ENCODE measurements around the gene TESMIN.

The TESMIN gene

DNA sequence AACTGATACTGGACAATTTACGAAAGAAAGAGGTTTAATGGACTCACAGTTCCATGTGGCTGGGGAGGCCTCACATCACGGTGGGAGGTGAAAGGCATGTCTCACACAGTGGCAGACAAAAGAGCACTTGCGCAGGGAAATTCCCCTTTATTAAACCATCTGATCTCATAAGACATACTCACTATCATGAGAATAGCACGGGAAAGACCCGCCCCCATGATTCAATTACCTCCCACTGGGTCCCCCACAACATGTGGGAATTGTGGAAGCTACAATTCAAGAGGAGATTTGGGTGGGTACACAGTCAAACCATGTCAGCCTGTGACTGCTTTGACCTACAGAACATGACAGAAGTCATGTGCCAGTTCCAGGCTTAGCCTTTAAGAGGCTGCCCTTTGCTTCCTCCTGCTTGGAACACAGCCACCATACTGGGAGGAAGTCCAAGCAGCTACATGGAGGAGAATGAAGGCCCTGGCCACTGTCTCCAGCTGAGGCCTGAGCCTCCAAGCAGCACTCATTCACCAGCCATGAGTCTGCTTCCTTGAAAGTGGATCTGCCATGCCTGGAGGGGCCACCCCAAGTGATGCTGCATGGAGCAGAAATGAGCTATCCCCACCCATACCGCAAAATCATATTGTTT, 77.9 kb downstream of the TESMIN start:
- TF ChIP-seq, protein P1, sequence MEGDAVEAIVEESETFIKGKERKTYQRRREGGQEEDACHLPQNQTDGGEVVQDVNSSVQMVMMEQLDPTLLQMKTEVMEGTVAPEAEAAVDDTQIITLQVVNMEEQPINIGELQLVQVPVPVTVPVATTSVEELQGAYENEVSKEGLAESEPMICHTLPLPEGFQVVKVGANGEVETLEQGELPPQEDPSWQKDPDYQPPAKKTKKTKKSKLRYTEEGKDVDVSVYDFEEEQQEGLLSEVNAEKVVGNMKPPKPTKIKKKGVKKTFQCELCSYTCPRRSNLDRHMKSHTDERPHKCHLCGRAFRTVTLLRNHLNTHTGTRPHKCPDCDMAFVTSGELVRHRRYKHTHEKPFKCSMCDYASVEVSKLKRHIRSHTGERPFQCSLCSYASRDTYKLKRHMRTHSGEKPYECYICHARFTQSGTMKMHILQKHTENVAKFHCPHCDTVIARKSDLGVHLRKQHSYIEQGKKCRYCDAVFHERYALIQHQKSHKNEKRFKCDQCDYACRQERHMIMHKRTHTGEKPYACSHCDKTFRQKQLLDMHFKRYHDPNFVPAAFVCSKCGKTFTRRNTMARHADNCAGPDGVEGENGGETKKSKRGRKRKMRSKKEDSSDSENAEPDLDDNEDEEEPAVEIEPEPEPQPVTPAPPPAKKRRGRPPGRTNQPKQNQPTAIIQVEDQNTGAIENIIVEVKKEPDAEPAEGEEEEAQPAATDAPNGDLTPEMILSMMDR (conservative IDR thresholded peaks at IDR 0.05), result no peak
- H3K27ac ChIP-seq, result no peak overlapping the region

DNA sequence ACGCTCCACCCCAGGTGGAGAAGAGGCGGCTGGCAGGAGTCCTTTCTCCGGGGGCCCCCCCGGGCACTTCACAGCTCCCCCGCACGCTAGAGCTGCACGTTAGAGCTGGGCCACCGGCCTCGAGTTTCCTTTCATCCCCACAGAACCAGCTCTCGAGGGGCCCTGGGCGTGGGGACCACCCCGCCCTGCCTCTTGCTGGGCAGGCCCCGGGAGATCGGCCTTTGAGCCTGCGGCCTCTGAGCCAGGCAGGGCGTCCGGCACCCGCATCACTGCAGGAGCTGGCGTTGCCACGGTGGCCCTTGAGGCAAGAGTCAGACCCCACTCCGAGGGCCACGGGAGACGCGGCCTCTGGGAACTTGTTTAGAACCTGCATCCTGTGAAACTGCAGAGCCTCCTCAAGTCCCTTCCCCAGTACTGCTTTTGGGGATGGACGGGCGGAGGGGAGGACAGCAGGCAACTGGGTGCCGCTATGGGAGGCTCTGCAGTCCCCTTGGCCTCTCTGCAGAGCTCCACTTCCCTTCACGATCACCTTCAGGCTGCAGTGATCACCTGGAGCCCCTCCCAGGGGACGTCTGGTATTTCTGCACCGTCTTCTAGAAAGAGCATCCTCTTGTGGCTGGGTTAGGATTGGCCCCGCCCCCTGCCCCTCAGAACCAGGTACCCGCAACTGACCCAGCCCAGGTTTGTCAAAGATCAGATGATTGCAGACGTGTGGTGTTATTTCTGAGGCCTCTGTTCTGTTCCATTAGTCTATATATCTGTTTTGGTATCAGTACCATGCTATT, 80.9 kb downstream of the TESMIN start:
- TF ChIP-seq, protein P1 (conservative IDR thresholded peaks at IDR 0.05), result no peak
- no peak overlapping the region for H3K27ac ChIP-seq

DNA sequence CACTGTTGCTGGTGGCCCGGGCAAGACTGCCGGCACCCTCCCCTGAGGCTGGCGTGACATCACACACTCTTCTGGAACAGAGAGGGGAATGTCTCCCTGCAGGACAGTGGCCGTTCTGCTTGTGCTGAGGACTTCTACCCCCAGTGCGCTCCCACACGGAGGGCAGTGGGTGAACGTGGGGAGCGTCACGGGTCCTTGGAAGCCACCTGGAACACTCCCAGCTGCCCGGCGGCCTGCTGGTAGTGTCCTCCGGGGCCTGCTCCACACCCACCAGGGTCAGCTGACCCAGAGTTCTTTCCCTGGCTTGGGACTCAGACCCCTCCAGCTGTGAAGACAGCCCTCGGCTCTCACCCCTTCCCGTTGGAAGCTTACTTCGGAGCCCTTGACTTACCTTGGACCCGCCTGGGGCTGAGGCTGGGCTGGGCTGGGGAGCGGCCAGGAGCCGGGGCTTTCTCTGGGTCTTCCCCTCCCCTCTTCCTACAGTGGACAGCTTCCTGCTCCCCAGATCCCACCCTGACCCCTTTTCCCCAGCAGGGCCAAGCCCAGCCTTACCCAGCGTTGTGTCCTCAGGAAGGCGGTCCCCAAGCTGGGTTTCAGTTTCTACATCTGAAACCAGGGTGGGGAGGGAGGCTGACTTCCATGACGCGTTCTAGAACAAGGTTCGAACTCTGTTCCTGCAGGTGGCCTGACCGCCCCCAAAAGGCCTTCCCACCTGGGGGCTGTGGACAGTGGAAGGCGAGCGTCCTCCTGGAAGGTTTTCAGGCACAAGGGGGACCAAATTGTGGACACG, 81.8 kb downstream of the TESMIN start:
- H3K27ac ChIP-seq, result no peak overlapping the region
- TF ChIP-seq, protein P1 (conservative IDR thresholded peaks at IDR 0.05), result no peak

DNA sequence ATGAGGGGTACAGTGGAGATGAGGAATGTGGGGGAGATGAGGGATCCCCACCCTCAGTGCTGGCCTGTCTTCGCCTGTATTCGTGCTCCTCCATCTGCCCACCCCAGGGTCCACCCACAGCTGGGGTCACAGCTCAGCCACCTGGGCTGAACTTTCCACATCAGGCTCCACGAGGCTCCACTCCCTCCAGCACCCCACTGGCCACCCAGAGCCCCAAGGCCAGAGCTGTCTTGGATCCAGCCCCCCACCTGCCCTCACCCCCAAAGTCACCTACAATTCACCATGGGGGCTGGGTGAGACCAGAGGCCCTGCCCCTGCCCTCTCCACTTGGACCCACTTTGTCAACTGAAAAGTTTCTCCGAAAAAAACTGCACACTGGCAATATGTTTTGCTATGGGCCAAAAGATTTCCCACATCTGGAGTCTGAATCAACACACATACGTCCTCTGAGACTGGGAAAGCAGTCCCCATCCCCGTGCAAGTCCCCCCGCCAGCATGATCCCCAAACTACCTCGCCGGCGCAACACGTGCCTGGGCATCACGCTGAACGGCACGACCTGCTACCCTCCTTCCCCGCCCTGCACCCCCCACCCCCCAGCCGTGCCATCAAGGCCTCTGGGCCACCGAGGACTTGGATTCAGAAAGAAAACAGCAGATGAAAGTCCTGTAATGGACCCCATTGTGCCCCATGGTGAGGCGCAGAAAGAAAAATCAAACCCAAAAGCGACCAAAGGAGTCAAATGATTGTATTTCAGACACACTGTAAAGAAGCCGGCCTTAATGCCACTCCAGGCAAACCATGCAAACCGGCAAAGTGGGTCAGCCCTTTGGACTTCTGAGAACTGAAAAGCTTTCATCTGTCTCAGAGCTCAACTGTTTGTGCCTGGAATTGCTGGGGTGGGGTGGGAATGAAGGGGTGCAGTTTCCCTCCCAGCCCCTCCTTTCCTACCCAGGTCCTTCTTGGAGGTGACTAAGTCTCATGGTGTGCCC, 83.5 kb downstream of the TESMIN start:
- no peak overlapping the region for H3K27ac ChIP-seq
- TF ChIP-seq, protein P1 (conservative IDR thresholded peaks at IDR 0.05), result no peak

DNA sequence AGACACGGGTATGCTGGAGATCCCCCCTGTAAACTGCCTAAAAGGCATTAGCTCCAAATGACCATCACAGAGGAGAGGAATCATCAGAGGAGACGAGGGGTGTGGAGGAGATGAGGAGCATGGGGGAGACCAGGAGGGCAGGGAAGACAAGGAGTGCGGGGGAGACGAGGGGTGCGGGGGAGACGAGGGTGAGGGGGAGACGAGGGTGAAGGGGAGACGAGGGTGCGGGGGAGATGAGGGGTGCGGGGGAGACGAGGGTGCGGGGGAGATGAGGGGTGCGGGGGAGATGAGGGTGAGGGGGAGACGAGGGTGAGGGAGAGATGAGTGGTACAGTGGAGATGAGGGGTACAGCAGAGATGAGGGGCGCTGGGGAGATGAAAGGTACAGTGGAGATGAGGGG, 84.5 kb downstream of the TESMIN start:
- TF ChIP-seq, protein P1 (conservative IDR thresholded peaks at IDR 0.05), result no peak
- no peak overlapping the region for H3K27ac ChIP-seq

DNA sequence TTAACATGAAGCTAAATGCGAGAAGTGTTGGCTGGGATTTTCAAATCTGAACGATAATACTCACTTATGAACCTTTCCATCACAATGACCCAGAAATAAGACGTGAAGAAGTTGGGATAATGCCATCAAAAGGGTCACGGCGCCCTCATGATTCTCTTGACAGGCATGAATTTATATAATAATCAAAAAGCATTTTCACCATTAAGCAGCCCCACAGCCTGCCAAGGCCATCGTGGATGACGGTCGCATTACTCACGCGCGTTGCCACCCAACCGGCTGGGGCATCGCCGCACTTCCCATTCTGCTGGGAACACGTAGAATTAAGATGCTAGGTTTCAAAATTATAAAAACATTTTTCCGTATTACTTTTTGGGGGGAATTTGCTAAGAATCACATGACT, 85.9 kb downstream of the TESMIN start:
- no peak overlapping the region for H3K27ac ChIP-seq
- TF ChIP-seq, protein P1 (conservative IDR thresholded peaks at IDR 0.05), result no peak

All from VCaP (cell line).